GM18907 (cell line): ENCODE data around the gene TCN2.
"Not testable (repeated sequence)": the region's sequence is repeated elsewhere in the genome, so short reads cannot be mapped to it uniquely, and the experiment has no call there.

ENCODE experiments used
- ATAC-seq: cut with Tn5 transposase; IDR thresholded peaks from one replicate; pipeline ENCODE4 v1.9.1; 2021; ENCODE audit warnings: mild to moderate bottlenecking, moderate library complexity; ENCODE audit not compliant: unreplicated experiment

Gene TCN2

GRCh38 chr22:30643055-30643875, 36.3 kb downstream of the TCN2 start:
- no peak for ATAC-seq

DNA sequence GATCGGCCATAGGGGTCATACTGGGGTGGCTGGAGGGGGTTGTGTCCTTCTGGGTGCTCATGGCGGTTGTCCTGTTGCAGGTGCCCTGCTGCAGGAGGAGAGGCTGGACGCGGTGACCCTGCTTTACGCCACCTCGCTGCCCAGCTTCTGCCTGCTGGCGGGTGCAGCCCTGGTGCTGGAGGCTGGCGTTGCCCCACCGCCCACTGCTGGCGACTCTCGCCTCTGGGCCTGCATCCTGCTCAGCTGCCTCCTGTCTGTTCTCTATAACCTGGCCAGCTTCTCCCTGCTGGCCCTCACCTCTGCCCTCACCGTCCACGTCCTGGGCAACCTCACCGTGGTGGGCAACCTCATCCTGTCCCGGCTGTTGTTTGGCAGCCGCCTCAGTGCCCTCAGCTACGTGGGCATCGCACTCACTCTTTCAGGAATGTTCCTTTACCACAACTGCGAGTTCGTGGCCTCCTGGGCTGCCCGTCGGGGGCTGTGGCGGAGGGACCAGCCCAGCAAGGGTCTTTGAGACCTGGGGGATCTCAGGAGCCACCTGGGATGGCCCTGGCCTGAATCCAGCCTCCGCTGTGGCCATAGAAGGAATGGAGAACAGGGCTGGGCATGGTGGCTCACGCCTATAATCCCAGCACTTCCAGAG, 39.7 kb downstream of the TCN2 start:
- no peak for ATAC-seq

DNA sequence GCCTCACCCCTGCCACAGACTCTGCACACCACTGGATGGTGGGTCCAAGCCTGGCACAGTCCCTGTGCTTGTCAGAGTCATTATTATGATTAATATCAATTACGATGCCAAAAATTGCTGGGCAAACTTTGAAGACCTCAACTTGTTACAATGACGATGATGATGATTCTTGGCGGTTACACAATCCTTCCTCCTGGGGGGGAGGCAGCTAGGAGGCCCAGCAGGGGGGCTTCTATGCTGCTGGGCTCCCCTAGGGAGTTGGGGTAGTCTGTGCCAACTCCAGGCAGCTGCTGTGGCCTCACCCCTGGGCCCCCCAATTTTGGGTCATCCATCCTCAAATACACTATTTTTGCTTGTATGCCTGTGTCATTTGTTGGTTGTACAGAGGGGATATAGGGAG, 40.6 kb downstream of the TCN2 start:
- no peak for ATAC-seq

- no peak for ATAC-seq
Measured at GRCh38 chr22:30648825-30649224, 41.9 kb downstream of the TCN2 start.

DNA sequence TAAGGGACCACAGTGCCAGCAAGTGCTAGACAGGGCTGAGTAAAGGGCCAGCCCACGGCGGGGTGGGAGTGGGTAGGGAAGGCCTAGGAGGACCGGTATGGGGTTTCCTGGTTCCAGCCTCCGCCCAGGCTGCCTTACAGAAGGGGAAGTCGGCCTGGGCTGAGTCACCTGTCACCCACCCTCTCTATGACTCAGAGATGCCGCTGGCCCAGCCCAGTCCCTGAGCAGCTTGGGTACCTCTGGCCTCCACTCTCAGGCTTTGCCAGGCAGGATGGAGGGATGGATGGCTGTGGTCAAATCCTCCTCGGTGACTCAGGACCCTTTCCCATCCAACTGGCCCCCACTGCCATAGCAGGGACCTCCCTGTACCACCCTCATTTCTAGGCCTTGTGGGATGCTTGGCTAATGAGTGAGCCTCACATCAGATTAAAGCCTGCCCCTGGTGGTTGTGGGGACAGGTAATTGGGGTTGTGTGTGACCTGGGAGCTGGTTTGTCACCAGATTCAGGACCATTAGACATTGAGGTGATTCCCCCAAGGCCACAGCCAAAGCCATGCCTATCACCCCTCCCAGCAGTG, 42.5 kb downstream of the TCN2 start:
- no peak for ATAC-seq

DNA sequence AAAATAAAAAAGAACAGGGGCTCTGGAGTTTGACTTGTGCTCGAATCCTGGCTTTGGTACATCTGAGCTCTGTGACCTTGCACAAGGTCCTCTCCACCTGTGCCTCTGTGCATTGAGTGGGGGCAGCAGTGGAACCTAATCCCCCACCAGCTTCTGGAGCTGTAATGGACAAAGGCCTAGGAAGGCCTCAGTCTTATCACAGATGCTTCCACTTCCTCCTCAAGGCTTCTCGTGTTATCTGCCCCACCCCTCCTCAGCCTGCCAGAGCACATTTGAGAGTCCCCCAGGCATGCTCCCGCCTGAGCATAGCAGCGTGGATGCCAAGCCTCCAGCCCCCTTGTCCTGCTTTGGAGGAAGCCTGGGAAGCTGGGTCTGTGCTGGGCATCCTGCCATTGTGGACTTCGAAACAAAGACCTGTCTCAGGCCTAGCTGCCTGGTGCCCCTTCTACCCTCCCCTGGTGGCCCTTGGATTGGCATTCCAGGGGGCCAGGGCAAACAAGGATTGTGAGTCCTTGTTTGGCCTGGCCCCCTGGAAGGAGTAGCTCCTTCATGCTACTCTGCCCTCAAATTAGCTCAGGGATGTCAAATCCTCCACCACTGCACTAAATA, 43.6 kb downstream of the TCN2 start:
- ATAC-seq, result no peak

DNA sequence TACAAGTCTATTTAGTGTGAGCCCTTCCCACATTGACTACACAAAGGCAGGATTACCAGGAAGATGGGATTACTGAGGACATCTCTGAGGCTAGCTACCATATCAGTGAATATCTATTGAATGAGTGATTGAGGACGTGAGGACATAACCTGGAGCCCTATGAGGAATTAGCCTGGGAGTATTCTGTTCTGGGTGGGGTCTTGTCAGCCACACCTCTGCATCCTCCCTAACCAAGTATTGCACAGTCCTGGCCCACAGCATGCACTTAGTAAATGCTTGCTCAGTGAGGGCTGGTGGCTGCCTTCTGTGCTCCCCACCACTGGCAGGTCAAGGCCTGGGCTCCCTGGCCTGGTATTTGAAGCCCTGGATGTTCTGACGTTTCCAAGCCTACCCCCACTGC, 45.9 kb downstream of the TCN2 start:
- ATAC-seq, result no peak

- ATAC-seq, result no peak
Measured at GRCh38 chr22:30654361-30654760, 47.4 kb downstream of the TCN2 start.

- no peak for ATAC-seq
Measured at GRCh38 chr22:30655532-30655931, 48.6 kb downstream of the TCN2 start.

GRCh38 chr22:30662040-30662439, 55.1 kb downstream of the TCN2 start:
- ATAC-seq, result no peak

- no peak for ATAC-seq
Measured at GRCh38 chr22:30664798-30665197, 57.8 kb downstream of the TCN2 start.

- ATAC-seq, result no peak
Measured at GRCh38 chr22:30665266-30665665, 58.3 kb downstream of the TCN2 start.

DNA sequence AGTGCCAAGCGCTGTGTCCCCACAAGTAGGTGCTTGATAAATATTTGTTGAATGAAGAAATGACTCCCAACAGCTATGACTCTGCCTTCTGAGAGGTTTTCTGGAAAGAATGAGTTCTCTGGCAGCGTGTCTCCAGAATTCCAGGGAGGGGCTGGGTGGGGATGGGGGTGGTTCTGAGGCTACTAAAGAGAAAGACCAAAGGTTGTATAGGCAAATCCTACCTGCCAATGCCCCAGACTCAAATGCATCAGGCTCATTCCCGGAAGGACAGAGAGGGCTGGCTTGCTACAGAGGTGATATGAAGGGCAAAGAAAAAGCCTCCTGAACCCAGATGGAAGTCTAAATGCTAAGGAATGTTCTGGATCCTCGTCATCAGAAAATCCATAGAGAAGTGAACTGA, 58.8 kb downstream of the TCN2 start:
- ATAC-seq, result no peak

DNA sequence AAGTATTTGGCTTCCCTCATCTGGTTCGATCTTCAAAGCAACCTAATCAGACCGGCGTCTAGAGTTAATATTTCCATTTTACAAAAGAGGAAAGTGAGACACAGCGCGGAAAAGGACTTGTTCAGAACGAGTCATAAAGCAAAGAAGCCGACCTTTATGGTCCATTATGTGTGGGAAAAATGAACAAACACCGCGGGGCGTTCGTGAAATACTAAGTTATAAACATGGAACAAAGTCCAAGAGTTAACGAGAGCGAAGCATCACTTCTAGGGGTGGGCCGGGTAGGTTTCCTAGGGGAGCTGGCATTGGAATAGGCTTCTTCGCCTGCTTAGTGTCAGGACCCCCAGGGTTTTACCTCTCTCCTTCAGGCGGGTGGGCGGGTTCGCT, 60.1 kb downstream of the TCN2 start:
- no peak for ATAC-seq

DNA sequence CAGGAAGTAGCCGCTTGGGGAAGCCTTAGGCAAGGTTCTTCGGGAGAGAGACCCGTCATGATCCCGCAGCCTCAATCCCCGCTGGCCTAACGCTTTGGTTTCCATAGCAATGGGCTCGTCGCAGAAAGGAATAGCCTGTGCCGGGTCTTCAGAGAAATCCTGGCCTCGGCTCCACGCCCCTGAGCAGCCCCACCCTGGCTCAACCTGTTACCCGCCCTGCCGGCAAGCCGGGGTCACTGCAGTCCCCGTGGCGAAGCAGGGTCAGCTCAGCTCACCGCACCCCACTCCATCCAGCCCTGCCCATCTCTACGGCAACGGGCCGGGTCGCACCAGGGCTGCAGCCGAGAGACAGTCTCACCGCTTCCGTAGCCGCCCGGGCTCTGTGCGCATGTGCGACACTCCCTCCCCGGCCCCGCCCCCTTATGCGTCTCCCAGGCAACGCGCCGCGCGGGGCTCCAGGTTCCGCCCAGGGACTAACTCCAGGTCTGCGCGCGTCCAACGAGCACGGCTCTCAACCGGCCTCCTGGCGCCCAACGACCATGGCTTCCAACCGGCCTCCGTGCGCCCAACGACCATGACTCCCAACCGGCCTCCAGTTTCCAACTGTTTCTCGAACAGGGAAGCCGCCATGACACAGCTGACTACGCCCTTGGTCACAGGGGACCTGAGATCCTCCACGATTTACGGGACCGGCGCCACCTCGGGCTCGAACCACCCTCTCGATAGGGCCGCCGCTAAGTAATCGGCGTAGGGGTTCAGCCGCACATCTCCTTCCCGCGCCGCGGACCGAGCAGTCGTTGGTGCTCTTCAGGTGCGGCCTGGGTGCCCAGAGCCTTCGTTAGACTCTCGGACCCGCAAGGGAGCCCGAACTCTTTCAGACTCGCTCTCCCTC, 60.8 kb downstream of the TCN2 start, which contains the start of gene DUSP18:
TSS of gene DUSP18 (minus strand) at position 382 of the 892 bp plus-strand sequence. CDS start 3,872 bp downstream, outside the sequence.
- ATAC-seq, result peak; percentile 84

- ATAC-seq, result no peak
Measured at GRCh38 chr22:30668386-30668710, 61.4 kb downstream of the TCN2 start.

GRCh38 chr22:30671071-30671470, 64.1 kb downstream of the TCN2 start:
- no peak for ATAC-seq

GRCh38 chr22:30673136-30673535, 66.2 kb downstream of the TCN2 start:
- ATAC-seq, result no peak

GRCh38 chr22:30674482-30674881, 67.5 kb downstream of the TCN2 start:
- ATAC-seq, result no peak

GRCh38 chr22:30675436-30675835, 68.5 kb downstream of the TCN2 start:
- ATAC-seq, result no peak

DNA sequence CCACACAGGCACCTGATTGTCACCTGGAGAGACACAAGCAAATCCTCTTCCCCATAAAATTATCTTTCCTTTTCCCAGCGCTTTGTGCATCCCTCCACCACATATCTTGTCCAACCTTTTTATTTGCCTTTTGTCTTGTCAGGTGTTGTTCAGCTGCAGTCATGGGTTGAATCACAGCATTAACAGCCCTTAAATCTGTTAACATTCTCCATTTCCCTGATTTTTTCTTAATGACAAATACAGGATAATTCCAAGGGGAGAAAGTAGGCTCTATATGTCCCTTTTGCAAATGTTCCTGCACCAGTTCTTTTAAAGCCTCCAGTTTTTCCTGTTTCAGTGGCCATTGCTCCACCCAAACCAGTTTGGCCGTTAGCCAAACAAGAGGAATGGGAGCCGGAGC, 69.6 kb downstream of the TCN2 start:
- ATAC-seq, result not testable (repeated sequence)
